Fibroblast of lung (primary cell): ENCODE measurements around the gene PDLIM3. TPM values are rescaled to one million over a fixed set of nuclear protein-coding genes. Genes with fewer than 3 reads are reported as not detected.

Source experiments
- DNase-seq, 2 donors: peaks; one replicate each; pipeline versions ENCODE4 v3.0.0 to v3.0.0-alpha.2; 2010; ENCODE audit warnings: low read depth in 2 of 2
- H2AFZ ChIP-seq: 2 replicates; pipeline ENCODE4 v1.5.1; 2012; ENCODE audit warnings: low read length, control low read depth, inconsistent platforms
- H3K27ac ChIP-seq: 2 replicates; pipeline ENCODE4 v1.5.1; 2011; ENCODE audit warnings: low read length, control low read depth; ENCODE audit not compliant: insufficient read depth
- H3K27me3 ChIP-seq: 2 replicates; pipeline ENCODE4 v1.5.1; 2011; ENCODE audit warnings: mild to moderate bottlenecking, low read length; ENCODE audit not compliant: control insufficient read depth, insufficient read depth
- H3K36me3 ChIP-seq: 2 replicates; pipeline ENCODE4 v1.5.1; 2011; ENCODE audit warnings: low read length; ENCODE audit not compliant: control insufficient read depth, insufficient read depth
- H3K4me1 ChIP-seq: 2 replicates; pipeline ENCODE4 v1.5.1; 2011; ENCODE audit warnings: low read length; ENCODE audit not compliant: control insufficient read depth, insufficient read depth; ENCODE audit errors: extremely low read depth
- H3K4me2 ChIP-seq: 2 replicates; pipeline ENCODE4 v1.5.1; 2011; ENCODE audit warnings: low read length, control low read depth; ENCODE audit not compliant: insufficient read depth; ENCODE audit errors: extremely low read depth
- H3K4me3 ChIP-seq, 4 experiments: fragments of 200-600 bp in 1 of 4; sonication (generic) in 1 of 4; replicated peaks in 1 of 4; 2 replicates each; pipeline ENCODE4 v1.5.1; 2011 to 2016; ENCODE audit warnings: low read length in 4 of 4, low read depth in 3 of 4, mild to moderate bottlenecking in 3 of 4, control low read depth in 2 of 4, inconsistent platforms in 1 of 4, mixed read lengths in 1 of 4; ENCODE audit not compliant: insufficient read depth in 1 of 4; ENCODE audit errors: control extremely low read depth in 1 of 4
- H3K79me2 ChIP-seq: 2 replicates; pipeline ENCODE4 v1.5.1; 2012; ENCODE audit warnings: mild to moderate bottlenecking, low read length, inconsistent platforms; ENCODE audit not compliant: control insufficient read depth, insufficient read depth
- H3K9ac ChIP-seq: 2 replicates; pipeline ENCODE4 v1.5.1; 2011; ENCODE audit warnings: mild to moderate bottlenecking, low read length, control low read depth; ENCODE audit not compliant: insufficient read depth
- H3K9me3 ChIP-seq: 2 replicates; pipeline ENCODE4 v1.5.1; 2012; ENCODE audit warnings: low read depth, low read length; ENCODE audit not compliant: control insufficient read depth, insufficient read depth
- H4K20me1 ChIP-seq: 2 replicates; pipeline ENCODE4 v1.5.1; 2011; ENCODE audit warnings: low read length; ENCODE audit not compliant: control insufficient read depth, insufficient read depth; ENCODE audit errors: extremely low read depth
- EZH2 ChIP-seq: IDR thresholded peaks from 2 replicates; pipeline ENCODE4 v1.5.1; 2012; ENCODE audit warnings: low read length, control low read depth, mild to moderate bottlenecking; ENCODE audit errors: missing control alignments
- polyA plus RNA-seq, 2 donors: library from polyadenylated mRNA; depleted of rRNA in 1 of 2; stranded (reverse) in 1 of 2; unstranded in 1 of 2; fragments of >200 nt; gene quantifications; 2 replicates each; pipeline ENCODE4 v1.2.1, GENCODE V29; 2011 to 2012; ENCODE audit warnings: missing spikeins in 1 of 2
- total RNA-seq: library from RNA; depleted of rRNA; stranded (reverse); fragments of >200 nt; gene quantifications from 2 replicates; pipeline ENCODE4 v1.2.1, GENCODE V29; 2014
- TF ChIP-seq, protein P1 (sequence below), 2 donors: IDR thresholded peaks in 1 of 2; conservative IDR thresholded peaks in 1 of 2; 1 replicate in 1 of 2; 2 replicates in 1 of 2; pipeline ENCODE4 v1.5.1; 2011 to 2012; ENCODE audit warnings: low read length in 2 of 2, control low read depth in 1 of 2, inconsistent platforms in 1 of 2, low read depth in 1 of 2, mild to moderate bottlenecking in 1 of 2

The PDLIM3 gene
- total and polyA plus RNA-seq, 2 donors (not counting 1 experiment from before 2014, with no cell fraction given), result 8.7 to 20.8 TPM

- H4K20me1 ChIP-seq, result no peaks in the 10 kb centered on the region
- H3K4me2 ChIP-seq, result no peak overlapping the region
- H3K4me1 ChIP-seq, result no peaks in the 10 kb centered on the region
- no peak overlapping the region for H3K4me3 ChIP-seq
- no peak for TF ChIP-seq EZH2
- TF ChIP-seq, protein P1, sequence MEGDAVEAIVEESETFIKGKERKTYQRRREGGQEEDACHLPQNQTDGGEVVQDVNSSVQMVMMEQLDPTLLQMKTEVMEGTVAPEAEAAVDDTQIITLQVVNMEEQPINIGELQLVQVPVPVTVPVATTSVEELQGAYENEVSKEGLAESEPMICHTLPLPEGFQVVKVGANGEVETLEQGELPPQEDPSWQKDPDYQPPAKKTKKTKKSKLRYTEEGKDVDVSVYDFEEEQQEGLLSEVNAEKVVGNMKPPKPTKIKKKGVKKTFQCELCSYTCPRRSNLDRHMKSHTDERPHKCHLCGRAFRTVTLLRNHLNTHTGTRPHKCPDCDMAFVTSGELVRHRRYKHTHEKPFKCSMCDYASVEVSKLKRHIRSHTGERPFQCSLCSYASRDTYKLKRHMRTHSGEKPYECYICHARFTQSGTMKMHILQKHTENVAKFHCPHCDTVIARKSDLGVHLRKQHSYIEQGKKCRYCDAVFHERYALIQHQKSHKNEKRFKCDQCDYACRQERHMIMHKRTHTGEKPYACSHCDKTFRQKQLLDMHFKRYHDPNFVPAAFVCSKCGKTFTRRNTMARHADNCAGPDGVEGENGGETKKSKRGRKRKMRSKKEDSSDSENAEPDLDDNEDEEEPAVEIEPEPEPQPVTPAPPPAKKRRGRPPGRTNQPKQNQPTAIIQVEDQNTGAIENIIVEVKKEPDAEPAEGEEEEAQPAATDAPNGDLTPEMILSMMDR (conservative IDR thresholded peaks at IDR 0.05 in 1 of 2, IDR thresholded peaks at IDR 0.05 in 1 of 2; ENCODE audit: low read depth in 1 of 2, low read length in 2 of 2), result no peak
- no peak overlapping the region for H3K27ac ChIP-seq
- H3K27me3 ChIP-seq, result no peaks in the 10 kb centered on the region
- H3K9ac ChIP-seq, result no peak overlapping the region
- peak; percentile 56 to 88 for DNase-seq
- no peaks in the 10 kb centered on the region for H3K79me2 ChIP-seq
- H3K9me3 ChIP-seq, result no peaks in the 10 kb centered on the region
- no peaks in the 10 kb centered on the region for H3K36me3 ChIP-seq
- no peak overlapping the region for H2AFZ ChIP-seq
These were observed 7.5 kb upstream of the PDLIM3 start for GRCh38 chr4:185542626-185543315.

- peak; percentile 53 to 66 for DNase-seq
- Histone ChIP-seq H3K4me2 (no peak overlapping the region), H3K9me3 (no peaks in the 10 kb centered on the region), H3K36me3 (no peaks in the 10 kb centered on the region), H3K9ac (no peak overlapping the region), H4K20me1 (no peaks in the 10 kb centered on the region), H3K4me3 (no peak overlapping the region), H3K27me3 (no peaks in the 10 kb centered on the region), H3K79me2 (no peaks in the 10 kb centered on the region), H3K4me1 (no peaks in the 10 kb centered on the region), H2AFZ (no peak overlapping the region), H3K27ac (no peak overlapping the region)
- TF ChIP-seq EZH2, result peak; percentile 22
- TF ChIP-seq, protein P1 (conservative IDR thresholded peaks at IDR 0.05 in 1 of 2, IDR thresholded peaks at IDR 0.05 in 1 of 2; ENCODE audit: low read depth in 1 of 2, low read length in 2 of 2), result no peak
These were observed 6.0 kb upstream of the PDLIM3 start for GRCh38 chr4:185541251-185541727.

- H3K27me3 ChIP-seq, result no peaks in the 10 kb centered on the region
- no peak for DNase-seq
These were observed 5.3 kb upstream of the PDLIM3 start for GRCh38 chr4:185540487-185541120.

More at GRCh38 chr4:185540487-185541120, 5.3 kb upstream of the PDLIM3 start:
- H3K79me2 ChIP-seq, result no peaks in the 10 kb centered on the region
- H3K4me1 ChIP-seq, result peaks cover 3% of the 10 kb centered on the region
- TF ChIP-seq, protein P1 (conservative IDR thresholded peaks at IDR 0.05 in 1 of 2, IDR thresholded peaks at IDR 0.05 in 1 of 2; ENCODE audit: low read depth in 1 of 2, low read length in 2 of 2), result no peak
- TF ChIP-seq EZH2, result no peak
- no peak overlapping the region for H3K9ac ChIP-seq
- no peaks in the 10 kb centered on the region for H3K36me3 ChIP-seq
- no peaks in the 10 kb centered on the region for H3K9me3 ChIP-seq
- no peak overlapping the region for H3K4me3 ChIP-seq
- no peak overlapping the region for H3K27ac ChIP-seq
- no peak overlapping the region for H3K4me2 ChIP-seq
- no peaks in the 10 kb centered on the region for H4K20me1 ChIP-seq
- no peak overlapping the region for H2AFZ ChIP-seq
